UCSD-AML1 (cell line): ENCODE measurements around the gene ZNF879.

Experiments used
- DNase-seq: peaks from one replicate; lab custom pipeline; 2025; ENCODE audit not compliant: unreplicated experiment; lab: John Stamatoyannopoulos, UW

ZNF879 gene

DNA sequence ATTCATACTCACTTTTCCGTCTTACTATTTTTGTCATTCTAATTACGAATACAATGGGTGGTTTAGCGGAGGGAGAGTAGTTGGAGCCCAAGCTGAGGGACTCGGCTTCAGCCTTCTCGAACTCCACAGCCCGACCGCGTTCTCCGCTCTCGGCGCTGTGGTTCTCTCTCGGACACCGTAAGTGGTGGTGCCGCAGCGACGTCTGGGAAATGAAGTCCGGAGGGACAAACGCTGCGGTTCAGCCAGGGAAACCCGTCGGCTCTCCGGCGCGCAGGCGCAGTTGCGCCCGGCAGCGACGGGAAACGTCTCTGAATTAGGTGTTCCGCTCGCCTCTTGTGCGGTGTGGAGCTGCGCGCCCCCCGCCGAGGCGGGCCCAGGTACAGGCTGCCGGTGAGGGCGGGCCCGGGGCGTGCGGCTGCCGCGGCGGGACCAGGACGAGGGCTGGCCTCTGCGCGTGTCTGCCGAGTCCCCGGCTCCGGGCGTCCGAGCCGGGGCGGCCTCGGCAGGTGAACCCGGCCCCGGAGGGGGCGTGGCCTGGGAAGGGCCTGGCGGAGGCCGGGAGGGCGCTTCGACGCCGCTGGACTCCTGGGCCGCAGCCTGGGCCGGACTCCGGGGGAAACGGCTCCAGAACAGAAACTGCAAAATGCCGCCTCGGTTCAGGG is at the start of gene ZNF879:
TSS of gene ZNF879 (plus strand) at position 277 of the 662 bp plus-strand sequence. CDS start 1,201 bp downstream, outside the sequence.
- peak; percentile 93 for DNase-seq

DNA sequence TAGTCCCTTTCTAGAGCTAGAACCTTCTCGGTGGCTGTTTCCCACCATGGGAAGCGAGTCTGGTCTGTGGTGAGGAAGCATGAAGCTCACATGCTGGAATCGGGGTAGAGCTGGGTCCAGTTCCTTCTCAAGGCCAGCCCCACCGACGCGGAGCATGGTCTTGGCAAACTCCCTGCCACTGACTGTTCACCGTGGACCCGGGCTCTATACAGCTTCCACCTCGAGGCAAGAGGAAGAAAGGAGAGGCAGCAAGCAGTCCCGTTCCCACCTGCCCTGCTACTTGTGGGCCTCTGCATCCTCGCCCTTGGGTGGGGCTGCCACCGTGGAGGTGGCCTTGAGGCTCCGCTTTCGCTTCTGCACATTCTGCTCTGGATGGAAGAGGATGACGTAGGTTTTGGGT is 42.2 kb upstream of the ZNF879 start:
- DNase-seq = no peak

- DNase-seq = no peak
Measured at GRCh38 chr5:178982941-178983340, 40.7 kb upstream of the ZNF879 start.

- DNase-seq = no peak
Measured at GRCh38 chr5:178983728-178984127, 39.9 kb upstream of the ZNF879 start.

- DNase-seq = no peak
Measured at GRCh38 chr5:178984145-178985072, 39.2 kb upstream of the ZNF879 start.

DNA sequence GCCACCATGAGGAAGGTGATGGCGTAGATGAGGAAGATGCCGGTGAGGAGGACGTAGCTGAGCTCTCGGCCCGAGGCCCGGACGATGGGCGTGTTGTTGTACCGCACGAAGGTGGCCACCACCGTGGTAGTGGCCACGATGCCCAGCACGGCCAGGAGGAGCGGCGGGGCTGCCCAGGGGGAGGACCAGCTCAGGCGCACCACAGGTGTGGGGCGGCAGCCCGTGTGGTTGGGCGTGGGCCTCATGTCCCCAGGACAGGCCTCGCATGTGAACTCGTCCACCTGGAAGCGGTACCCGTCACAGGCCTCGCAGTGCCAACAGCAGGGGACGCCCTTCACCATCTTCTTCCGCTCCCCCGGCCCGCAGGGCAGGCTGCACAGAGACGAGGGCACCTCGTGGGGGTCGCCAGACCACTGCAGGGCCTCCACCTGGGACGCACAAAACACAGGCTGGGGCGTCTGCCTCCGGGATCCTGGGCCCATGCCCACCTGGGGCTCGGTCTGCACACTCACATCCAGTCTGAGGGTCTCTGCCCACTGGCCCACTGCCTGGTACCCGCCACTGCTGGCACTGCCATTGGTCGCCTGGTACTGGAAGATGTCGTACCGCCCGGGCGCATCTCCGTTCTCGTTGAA is 37.2 kb upstream of the ZNF879 start:
- no peak for DNase-seq

GRCh38 chr5:178988436-178989220 is 35.0 kb upstream of the ZNF879 start:
- DNase-seq = no peak

- no peak for DNase-seq
Measured at GRCh38 chr5:178989311-178989710, 34.3 kb upstream of the ZNF879 start.

DNA sequence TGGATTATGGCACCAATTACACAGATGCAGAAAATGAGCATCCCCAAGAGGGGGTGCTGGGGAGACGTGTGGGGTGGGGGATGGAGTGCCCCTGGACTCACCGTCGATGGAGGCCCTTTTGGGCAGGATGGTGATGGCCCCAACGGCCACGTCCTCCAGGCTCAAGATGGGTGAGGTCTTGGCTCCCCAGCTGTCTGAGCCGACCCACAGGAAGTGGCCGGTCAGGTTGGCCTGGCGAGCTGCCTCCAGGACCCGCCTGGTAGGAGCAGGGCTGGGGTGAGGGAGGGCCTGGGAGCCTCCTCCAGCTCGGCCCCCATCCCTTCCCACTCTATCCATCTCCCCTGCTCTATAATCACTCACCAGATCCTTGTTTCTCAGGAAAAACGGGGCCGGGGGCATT is 33.1 kb upstream of the ZNF879 start:
- DNase-seq = no peak

GRCh38 chr5:178991190-178992145 is 32.1 kb upstream of the ZNF879 start:
- DNase-seq = no peak

GRCh38 chr5:178992291-178992895 is 31.2 kb upstream of the ZNF879 start:
- no peak for DNase-seq

DNA sequence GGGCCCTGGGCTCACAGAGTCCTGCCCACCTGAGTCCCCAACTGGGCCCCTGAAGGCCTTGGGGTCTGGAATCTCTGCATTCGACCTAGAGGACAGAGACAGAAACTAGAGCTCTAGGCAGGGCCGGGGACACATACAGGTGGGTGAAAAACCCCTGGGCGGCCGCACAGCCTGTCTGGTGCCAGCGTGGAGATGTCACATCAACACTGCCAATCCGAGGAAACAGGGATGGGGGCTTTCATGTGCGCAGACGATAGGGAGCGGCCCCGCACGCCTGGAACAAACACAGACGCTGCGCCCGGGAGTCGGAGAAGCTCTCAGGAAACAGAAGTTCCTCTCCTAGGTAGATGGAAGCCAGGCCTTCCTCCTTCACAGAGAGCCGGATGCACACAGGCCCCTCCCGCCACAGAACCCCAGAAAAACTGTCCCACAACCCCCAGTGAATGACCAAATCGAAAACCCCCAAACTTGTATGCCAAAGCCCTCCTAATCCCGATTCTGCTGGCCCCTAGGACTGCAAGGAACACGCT is 30.3 kb upstream of the ZNF879 start:
- DNase-seq = no peak

GRCh38 chr5:178993955-178994579 is 29.5 kb upstream of the ZNF879 start:
- no peak for DNase-seq

DNA sequence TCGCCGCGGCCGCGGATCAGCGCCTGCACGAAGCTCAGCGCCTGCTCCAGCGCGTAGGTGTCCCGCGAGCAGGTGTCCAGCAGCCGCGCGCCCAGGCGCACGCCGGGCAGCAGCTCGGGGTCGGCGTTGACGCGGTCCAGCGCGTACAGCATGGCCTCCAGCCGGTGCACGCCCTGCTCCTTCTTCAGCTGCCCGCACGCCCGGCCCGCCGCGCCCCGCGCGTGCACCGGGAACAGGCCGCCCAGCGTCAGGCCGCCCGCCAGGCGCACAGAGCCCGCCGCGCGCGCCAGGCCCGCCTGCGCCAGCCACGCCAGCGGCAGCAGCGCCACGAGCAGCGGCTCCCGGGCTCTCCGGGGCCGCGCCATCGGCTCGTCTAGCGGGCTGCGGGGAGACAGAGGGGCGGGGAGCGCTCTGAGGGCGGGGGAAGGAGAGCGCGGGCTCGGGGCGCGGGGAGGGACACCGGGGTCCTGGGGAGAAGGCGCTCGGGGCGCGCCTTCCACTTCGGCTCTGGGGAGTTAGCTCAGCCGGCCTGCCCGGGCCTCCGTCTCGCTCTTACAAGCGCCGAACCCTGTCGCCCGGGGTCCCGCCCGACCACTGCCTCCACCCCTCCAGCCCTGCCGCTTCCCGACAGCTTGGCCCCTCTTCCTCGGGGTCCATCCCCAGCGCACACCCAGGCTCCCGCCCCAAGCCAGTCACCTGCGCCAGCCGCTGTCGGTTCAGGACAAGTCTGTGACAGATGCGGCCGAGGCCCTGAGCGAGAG is 28.8 kb upstream of the ZNF879 start, which contains the start of gene GRM6:
TSS of gene GRM6 (minus strand) at position 741 of the 761 bp plus-strand sequence. CDS start at position 365, 376 bp downstream.
- no peak for DNase-seq

- no peak for DNase-seq
Measured at GRCh38 chr5:178995341-178995690, 28.3 kb upstream of the ZNF879 start.

- no peak for DNase-seq
Measured at GRCh38 chr5:178996156-178996555, 27.4 kb upstream of the ZNF879 start.

- no peak for DNase-seq
Measured at GRCh38 chr5:178997191-178997590, 26.4 kb upstream of the ZNF879 start.

GRCh38 chr5:178998441-178998840 is 25.2 kb upstream of the ZNF879 start:
- DNase-seq = no peak
